Activated CD4-positive, alpha-beta T cell treated with anti-CD3 and anti-CD28 coated beads for 1 hour (primary cell): ENCODE measurements around the gene ERCC6L2.

Source experiments
- DNase-seq: peaks from one replicate; pipeline ENCODE4 v3.0.0-alpha.2; 2020

ERCC6L2 gene

DNA sequence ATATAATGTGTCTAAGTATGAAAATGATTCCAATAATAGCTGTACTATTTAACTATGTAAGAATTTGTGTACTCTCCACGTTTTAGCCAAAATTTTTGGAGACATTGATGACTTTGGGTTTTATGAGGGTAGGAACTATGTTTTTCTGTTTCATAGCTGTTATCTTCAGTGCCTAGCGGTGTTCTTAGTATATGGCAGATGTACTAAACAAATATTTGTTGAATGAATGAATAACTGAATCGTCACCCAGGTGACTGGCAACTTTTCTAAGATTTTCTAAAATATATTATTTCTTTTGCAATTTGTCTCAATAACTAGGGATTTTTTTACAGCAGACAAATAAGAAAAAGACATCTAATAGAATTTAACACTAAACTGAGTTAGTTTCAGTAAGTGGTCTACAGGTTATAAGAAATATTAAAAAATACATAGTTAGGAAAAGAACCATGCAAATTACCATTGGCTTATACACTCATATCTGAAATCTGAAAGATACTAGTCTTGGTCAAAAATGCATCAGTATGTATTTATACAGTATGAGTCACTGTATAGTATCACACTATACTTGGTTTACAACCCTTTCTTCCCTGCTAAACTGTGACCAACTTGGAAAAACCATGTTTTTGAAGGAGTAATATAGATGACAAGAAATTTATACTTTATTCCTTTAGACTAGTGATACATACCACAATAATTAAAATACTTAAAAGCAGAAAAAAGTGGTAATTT is 10.5 kb upstream of the ERCC6L2 start:
- no peak for DNase-seq

DNA sequence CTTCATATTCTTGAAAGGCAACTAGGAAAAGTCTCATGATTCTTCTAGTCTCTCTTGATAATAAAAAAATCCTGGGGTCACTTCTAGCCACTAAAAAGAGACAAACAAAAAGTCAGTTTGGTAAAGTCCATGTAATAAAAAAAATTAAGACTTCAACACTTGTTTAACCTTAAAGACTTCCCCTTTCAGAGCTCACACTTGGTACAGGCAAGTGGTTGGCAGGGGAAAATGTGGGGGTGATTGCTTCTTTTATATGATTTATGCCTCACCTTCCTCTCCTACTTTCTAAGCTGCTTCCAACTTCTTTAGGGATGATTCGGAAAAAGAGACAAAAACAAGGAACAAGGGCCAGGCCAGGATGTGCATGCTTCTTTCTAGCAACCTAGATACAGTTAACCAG is 5.1 kb upstream of the ERCC6L2 start:
- DNase-seq, result no peak

- DNase-seq, result no peak
Measured at GRCh38 chr9:95870906-95871305, 4.6 kb upstream of the ERCC6L2 start.

GRCh38 chr9:95874303-95874988 is 1.0 kb upstream of the ERCC6L2 start:
- no peak for DNase-seq

GRCh38 chr9:95874989-95875304 is 544 bp upstream of the ERCC6L2 start:
- peak; percentile 35 for DNase-seq

DNA sequence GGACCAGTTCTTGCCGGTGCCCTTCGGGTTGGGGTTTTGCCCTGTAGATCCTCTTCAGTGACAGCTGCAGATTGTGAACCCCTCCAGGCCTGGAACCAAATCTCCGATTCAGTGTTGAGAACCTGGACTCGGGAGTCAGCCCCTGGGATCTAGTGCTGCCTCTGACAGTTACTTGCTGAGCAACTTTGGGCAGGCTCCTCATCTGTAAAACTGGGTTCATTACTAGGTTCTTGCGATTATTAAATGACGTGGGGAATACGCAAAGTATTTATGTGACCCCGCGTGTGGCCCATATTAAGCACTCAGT is 600 bp downstream of the ERCC6L2 start:
- DNase-seq, result no peak

DNA sequence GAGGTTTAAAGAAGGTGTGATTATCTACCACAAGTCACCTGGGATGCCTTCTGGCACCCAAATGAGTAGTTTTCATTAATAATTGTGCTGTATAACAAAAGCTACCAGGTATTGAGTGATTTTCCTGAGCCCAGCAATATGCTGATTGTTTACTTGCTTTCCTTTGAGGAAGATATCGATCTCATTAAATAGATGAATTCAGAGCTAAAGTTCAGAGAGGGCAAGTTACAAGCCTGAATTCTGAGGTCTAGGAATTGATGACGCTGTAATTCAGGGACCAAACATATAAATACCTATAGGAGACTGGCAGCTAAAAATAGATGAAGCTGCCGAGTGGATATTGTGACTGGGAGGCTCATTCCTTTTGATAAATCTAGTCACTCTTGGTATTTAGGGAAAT is 1.1 kb downstream of the ERCC6L2 start:
- DNase-seq, result no peak

- DNase-seq, result no peak
Measured at GRCh38 chr9:95877984-95878383, 2.5 kb downstream of the ERCC6L2 start.

DNA sequence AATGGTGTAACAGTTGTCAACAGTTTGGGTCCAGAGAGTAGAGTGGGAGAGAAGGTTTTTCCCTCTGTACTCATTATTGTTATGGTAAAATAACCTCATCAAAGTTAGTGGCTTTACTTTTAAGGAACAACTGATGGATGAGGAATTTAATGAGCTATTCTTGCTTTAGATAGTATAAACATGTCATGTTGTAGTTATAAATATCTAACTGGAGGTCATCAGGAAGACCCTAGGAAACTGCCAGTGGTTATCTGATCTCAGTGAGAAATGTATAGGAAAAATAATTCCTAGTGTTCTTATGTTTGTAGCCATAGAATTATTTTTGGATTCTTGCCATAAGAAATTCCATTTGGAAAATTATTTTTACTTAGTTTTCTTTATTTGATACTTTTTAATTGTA is 4.1 kb downstream of the ERCC6L2 start:
- DNase-seq, result no peak

DNA sequence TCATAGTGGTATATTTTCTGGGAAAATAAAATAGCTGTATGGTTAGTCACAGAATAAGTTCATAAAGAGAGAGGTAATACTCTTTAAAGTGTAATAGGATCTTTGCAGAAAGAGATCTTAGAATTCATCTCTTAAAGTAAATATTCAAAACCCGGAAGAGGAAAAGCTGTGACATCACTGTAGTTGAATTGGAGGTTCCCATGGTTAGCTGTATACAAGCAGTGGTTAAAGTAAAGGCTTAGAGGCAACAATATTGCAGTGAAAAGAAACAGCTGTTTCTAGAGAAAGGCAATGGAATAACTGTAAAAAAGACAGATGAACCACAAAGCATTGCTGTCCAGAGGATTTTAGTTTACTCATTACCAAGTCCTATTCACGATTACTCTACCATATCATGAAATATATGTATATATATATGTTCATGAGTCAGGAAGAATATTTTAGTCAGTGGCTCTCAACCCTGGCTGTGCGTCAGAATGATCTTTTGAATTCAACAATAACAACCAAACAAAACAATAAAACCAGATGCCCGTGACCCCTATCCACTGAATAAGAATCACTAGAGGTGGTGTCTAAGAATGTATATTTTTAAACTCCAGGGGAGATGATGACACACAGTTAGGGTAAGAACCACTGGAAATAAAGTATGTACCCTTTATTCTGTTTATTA is 4.7 kb downstream of the ERCC6L2 start:
- DNase-seq, result no peak

DNA sequence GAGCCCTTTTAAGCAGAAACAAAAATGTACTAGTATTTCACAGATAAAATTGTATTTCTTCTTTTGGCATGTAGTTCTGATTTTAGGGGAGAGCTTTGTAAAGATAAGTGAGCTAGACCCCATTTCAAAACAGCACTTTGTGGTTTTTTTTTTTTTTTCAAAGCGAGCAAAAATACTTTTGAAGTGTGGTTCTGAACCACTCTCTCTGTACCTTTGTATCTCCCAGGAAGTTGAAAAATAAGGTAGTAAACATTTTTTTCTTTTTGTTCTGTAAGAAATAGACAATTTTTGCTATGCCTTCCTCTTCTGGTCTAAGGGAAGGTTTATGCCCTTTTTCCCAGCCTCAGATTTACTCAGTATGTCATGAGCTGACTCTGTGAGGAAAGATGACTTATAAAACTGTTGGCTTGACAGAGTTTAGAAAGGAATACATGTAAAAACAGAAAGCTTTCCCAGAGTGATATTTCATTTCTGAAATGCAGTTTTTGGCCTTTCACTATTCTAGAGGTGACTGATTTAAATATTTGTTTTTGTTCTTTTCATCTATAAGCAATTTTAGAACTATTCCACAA is 12.5 kb downstream of the ERCC6L2 start:
- no peak for DNase-seq

GRCh38 chr9:95890594-95890993 is 15.1 kb downstream of the ERCC6L2 start:
- DNase-seq, result no peak

DNA sequence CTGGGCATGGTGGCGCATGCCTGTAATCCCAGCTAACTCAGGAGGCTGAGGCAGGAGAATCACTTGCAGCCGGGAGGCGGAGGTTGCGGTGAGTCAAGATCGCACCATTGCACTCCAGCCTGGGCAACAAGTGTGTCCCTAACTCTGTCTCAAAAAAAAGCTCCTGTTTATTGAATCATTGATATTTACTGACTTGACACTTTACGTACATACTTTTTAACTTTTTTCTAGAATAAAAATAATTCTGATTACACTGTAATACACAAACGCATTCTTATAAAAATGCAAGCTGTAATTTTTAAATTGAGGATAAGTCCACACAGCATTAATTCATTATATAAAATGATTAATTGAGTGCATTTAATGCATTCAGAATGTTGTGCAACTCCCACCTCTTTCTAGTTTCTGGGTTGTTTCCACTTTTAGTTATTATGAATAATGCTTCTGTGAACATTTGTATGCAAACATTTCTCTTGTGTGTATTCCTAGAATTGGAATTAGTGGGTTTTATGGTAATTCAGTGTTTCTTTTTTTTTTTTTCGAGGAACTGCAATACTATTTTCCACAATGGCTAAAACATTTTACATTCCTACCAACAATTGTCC is 15.7 kb downstream of the ERCC6L2 start:
- no peak for DNase-seq

DNA sequence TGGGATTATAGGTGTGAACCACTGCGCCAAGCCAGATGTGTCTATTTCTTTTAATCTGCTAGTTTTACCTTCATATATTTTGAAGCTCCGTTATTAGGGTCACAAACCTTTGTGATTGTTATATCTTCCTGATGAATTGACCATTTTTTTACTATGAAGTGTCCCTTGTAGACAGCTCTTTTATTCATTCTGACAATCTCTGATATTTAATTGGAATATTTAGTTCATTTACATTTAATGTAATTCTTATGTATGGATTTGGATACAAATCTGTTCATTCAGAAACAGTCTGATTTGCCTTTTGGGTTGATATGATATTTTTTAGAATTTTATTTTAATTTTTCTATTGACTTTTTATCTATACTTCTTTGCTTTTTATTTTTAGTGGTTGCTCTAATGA is 17.2 kb downstream of the ERCC6L2 start:
- DNase-seq, result no peak

DNA sequence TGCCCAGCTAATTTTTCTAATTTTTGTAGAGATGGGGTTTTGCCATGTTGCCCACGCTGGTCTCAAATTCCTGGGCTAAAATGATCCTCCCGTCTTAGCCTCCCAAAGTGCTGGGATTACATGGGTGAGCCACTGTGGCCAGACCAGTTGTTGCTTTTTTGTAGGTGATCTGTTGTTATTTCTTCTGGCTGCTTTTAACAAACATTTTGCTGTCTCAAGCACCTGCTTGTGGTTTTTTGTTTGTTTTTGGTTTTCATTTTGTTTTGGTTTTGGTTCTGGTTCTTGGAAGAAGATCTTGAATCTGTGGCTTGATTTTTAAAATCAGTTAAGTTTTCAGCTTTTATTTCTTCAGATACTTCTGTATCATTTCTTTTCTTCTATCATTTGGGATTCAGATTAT is 21.1 kb downstream of the ERCC6L2 start:
- DNase-seq, result no peak

DNA sequence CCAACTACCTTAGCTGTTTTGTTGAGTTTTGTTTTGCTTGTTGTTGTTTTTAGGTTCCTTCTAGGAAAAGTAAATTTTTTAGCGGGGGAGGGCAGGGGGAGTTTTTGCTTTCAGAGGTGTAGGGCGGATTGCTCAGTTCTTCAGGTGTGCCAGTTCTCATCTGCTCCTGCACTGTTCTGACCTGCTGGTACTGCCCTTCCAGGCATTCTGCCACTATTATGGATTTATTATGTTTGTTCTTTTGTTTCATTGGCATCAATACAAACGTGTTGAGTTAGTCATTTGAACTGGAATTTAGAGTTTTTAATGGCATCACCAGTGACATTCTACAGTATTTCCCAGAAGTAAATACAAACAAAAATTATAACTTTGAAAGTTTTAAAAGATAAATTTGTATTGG is 26.0 kb downstream of the ERCC6L2 start:
- no peak for DNase-seq

DNA sequence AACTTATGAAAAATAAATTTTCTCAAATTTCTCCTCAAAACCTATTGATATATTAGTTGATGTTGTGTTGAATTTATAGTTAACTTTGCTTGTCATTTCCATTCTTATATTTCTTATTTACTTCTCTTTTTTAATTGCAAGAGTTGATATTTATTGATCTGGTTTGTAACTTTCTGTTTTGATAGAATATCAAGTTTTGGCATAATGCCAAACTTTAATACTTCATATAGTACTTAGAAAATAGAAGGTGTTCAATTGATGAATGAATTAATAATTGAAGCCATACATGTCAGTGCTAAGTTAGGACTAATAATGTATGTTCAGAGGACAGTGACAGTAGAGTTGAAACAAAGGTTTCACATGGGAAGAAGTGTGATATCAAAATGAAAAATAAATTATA is 27.9 kb downstream of the ERCC6L2 start:
- DNase-seq, result no peak

DNA sequence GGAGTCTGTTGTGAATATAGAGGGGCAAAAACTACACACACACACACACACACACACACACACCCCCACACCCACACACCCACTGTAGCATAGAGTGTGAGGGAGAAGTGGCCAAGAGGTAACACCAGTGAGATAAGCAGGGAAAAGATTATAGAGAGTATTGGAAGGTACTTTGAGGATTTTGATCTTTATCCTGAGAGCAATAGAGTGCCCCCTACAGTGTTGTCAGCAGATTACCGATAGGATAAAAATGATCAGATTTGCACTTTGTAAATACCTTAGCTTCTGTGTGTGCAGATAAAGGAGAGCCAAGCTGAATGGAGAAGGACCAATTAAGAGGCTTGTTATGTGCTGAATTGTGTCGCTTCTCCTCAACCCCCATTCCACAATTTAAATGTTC is 32.3 kb downstream of the ERCC6L2 start:
- DNase-seq, result no peak

- DNase-seq, result no peak
Measured at GRCh38 chr9:95910023-95910707, 34.7 kb downstream of the ERCC6L2 start.

GRCh38 chr9:95910770-95911340 is 35.4 kb downstream of the ERCC6L2 start:
- no peak for DNase-seq

DNA sequence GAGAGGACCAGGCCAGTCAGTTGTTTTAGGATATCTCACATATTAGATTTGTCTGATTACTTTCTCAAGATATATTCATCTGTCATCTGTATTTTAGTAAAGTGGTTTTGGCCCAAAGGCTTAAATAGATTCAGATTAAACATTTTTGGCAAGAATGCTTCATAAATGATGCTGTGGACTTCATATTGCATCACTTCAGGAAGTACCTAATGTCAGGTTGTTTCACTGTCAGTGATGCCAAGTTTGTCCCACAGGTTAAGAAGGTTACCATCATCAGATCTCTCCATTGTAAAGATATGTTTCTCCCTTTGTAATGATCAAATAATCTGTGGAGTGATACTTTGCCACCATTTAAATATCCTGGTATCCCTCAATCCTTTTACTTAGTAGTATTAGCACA is 37.3 kb downstream of the ERCC6L2 start:
- no peak for DNase-seq

GRCh38 chr9:95920017-95920416 is 44.5 kb downstream of the ERCC6L2 start:
- DNase-seq, result no peak

GRCh38 chr9:95923794-95924193 is 48.3 kb downstream of the ERCC6L2 start:
- DNase-seq, result no peak
